Muscle of arm (tissue), 12 donors: Measurements from ENCODE around the gene ADGRV1. TPM values are rescaled to one million over a fixed set of nuclear protein-coding genes. Genes with fewer than 3 reads are reported as not detected.
"Not testable (repeated sequence)": the region's sequence is repeated elsewhere in the genome, so short reads cannot be mapped to it uniquely, and the experiment has no call there.

ENCODE experiments used
- DNase-seq: peaks from one replicate; pipeline ENCODE4 v3.0.0-alpha.2; 2013
- polyA plus RNA-seq, 12 donors: library from polyadenylated mRNA; unstranded; fragments of 120-200 nt; gene quantifications; one replicate each; pipeline ENCODE4 v1.2.1, GENCODE V29; 2013; ENCODE audit not compliant: insufficient read length in 12 of 12

ADGRV1 gene
- polyA plus RNA-seq, 12 donors, result 0.84 to 4.3 (median 1.3) TPM; not detected in 2

DNA sequence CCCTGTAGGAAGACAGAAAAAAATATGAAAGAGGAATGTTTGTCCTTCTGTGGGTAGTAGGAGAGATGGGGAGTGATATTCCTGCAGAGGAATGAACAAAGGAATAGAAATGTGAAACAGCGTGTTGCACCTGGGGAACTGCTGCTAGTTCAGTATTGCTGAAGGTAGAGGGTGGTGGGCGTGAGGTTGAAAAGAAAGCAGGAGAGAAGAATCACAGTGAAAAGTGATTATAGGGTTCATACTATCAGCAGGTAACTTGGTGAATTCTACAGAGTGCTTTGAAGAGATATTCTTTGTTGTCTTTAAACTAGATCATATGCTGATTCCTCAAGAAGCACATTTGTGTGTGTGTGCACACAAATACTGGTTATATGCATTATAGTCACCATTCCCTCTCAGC lies 95.6 kb downstream of the ADGRV1 start:
- DNase-seq, result no peak

DNA sequence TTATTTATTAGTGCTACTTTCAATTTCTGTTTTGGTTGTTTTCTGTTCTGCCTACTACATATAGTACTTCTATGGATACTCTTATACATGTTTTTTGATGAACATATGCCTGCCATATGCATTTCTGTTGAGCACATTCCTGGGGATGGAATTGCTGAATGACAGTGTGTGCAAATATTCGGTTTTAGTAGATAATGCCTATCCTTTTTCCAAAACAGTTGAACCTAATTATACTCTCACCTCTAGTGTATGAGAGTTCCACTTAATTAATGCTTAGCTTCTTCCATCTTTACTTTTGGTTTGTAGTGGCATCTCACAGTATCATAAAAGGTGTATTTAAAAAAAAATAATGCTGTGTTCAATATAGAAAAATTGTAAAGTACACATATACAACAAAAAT lies 96.8 kb downstream of the ADGRV1 start:
- no peak for DNase-seq

- no peak for DNase-seq
Observed at GRCh38 chr5:90657030-90657429, 98.4 kb downstream of the ADGRV1 start.

- no peak for DNase-seq
Observed at GRCh38 chr5:90657788-90658187, 99.2 kb downstream of the ADGRV1 start.

DNA sequence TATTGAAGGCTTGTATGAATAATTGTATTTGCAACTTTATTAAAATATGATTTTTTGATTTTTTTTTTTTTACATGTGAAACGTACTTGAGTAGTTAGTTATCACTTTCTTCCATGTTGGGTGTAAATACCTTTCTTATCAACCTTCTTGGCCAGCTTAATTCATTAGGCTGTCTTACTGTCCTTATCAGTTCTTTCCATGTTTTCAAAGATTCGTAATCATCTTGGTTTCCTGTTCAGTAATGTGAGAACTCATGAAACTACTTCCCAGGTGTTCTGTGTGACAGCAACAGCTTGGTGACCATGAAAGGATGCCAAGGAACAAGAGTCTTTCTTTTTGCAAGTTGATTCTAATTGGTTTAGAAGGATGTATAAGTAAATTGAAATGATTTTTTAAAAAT lies 100.0 kb downstream of the ADGRV1 start:
- DNase-seq, result no peak

- not testable (repeated sequence) for DNase-seq
Observed at GRCh38 chr5:90668079-90668565, 109.5 kb downstream of the ADGRV1 start.

- no peak for DNase-seq
Observed at GRCh38 chr5:90675222-90675621, 116.6 kb downstream of the ADGRV1 start.

DNA sequence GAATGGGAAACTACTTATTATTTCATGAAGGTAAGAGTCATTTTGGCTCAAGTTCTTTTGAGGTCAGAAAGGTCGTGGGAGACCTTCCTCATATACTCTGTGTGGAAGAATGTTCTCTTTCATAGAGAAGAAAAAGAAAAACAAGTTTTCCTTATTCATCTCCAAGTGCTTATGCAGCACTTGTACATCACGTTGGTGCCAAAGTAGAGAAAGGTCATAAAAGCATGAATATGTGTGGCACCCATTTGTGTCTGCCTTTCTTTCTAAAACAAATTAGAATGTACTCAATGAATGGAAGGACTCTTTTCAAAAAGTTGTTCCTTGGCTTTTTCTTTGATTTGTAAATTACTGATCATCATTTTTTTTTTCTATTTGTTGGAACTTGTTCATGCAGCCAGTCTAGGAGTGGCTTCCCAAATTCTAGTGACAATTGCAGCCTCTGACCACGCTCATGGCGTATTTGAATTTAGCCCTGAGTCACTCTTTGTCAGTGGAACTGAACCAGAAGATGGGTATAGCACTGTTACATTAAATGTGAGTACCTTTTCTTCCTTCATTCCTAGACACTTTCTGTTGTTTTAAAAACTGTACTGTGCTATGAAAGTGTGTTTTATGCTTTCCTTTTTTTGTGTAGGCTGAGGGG lies 122.4 kb downstream of the ADGRV1 start:
- DNase-seq, result no peak

- no peak for DNase-seq
Observed at GRCh38 chr5:90682278-90682677, 123.7 kb downstream of the ADGRV1 start.

GRCh38 chr5:90685425-90686022 lies 126.9 kb downstream of the ADGRV1 start:
- DNase-seq, result no peak

DNA sequence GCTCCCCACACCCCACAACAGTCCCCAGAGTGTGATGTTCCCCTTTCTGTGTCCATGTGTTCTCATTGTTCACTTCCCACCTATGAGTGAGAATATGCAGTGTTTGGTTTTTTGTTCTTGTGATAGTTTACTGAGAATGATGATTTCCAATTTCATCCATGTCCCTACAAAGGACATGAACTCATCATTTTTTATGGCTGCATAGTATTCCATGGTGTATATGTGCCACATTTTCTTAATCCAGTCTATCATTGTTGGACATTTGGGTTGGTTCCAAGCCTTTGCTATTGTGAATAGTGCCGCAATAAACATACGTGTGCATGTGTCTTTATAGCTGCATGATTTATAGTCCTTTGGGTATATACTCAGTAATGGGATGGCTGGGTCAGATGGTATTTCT lies 127.8 kb downstream of the ADGRV1 start:
- not testable (repeated sequence) for DNase-seq

DNA sequence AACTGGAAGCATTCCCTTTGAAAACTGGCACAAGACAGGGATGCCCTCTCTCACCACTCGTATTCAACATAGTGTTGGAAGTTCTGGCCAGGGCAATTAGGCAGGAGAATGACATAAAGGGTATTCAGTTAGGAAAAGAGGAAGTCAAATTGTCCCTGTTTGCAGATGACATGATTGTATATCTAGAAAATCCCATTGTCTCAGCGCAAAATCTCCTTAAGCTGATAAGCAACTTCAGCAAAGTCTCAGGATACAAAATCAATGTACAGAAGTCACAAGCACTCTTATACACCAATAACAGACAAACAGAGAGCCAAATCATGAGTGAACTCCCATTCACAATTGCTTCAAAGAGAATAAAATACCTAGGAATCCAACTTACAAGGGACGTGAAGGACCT lies 128.9 kb downstream of the ADGRV1 start:
- DNase-seq, result not testable (repeated sequence)

DNA sequence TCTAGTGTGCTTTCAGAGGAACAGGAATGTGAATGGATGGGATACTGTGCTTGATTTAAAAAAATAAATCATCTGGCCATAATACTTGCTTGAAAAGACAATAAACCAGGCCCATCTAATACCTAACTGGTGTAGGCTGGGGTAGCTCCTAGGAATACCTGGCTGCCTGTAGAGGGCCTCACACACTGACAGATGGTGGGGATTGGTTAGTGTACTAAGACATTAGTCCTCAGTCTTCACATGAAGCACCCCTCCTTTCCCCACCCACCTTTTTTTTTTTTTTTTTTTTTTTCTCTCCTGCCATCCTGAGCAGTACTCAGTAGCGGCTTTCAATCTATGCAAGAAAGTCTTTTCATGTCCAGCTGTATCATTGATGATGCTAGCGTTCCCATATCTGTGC lies 130.5 kb downstream of the ADGRV1 start:
- DNase-seq, result no peak

DNA sequence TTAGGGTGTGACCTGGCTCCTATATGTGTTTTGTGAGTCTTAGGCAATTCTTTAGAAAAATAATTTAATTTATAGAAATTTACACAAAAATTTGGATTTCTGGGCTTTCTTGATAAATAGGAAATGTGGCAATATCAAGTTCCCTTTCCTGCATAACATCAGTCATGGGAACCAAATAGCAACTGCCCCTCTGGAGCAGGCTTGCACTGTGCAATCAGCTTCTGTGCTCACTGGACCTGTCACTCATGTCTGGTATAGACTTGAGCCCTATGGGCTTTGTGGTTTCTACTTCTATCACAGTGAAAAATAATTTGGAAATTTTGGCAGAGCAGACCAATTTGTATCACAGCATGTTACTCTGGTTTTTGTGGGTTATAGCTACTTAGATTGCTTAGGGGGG lies 131.7 kb downstream of the ADGRV1 start:
- DNase-seq, result no peak

DNA sequence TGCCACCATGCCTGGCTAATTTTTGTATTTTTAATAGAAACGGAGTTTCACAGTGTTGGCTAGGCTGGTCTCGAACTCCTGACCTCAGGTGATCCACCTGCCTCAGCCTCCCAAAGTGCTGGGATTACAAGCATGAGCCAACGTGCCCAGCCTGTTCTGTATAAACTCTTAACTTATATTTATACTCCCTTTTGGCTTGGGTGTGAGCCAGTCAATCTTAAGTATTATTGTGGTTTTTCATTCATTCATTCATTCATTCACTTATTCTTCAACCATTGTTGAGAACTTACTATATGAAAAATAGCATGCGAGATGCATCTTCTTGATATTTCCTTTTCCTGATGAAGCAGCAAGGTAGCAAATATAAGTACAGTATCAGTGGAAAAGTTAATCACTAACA lies 132.9 kb downstream of the ADGRV1 start:
- no peak for DNase-seq

GRCh38 chr5:90696153-90696552 lies 137.6 kb downstream of the ADGRV1 start:
- no peak for DNase-seq

DNA sequence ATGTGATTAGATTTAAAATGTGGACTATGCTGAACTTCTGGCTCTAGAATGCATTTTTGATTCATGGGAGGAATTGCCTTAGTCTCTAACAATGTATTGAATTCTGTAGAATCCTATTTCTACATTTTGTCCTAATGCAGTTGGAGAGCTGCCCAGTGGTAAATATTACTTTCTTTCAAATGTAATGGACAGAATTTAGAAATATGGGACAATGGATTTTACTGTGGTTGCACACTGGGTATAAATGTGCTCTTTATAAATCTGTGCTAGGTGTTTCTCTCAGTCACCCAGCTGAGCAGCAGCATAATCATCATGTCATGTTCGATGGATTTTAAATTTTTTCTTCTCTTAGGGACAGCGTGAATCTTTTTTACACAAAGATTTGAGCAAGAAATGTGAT lies 141.7 kb downstream of the ADGRV1 start:
- DNase-seq, result no peak

- no peak for DNase-seq
Observed at GRCh38 chr5:90703932-90704331, 145.3 kb downstream of the ADGRV1 start.

- DNase-seq, result no peak
Observed at GRCh38 chr5:90707698-90708097, 149.1 kb downstream of the ADGRV1 start.

- peak; percentile 25 for DNase-seq
Observed at GRCh38 chr5:90709323-90710155, 150.9 kb downstream of the ADGRV1 start.

DNA sequence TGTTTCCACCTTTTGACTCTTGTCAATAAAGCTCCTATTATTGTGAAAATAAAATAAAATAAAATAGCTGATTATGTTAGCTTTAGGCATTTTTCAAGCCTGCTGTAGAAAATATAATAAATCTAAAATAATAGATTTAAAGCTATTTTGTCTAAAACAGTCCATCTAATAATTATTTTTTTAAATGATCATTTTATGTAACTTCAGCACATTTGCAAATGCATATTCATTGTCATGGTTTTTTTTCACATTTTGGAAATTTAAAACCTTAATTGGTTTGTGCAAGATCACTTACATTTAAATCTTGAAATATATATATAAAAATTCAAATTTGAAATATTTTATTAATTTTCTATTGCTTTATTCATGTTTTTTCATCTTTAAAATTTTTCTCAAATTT lies 159.8 kb downstream of the ADGRV1 start:
- no peak for DNase-seq

DNA sequence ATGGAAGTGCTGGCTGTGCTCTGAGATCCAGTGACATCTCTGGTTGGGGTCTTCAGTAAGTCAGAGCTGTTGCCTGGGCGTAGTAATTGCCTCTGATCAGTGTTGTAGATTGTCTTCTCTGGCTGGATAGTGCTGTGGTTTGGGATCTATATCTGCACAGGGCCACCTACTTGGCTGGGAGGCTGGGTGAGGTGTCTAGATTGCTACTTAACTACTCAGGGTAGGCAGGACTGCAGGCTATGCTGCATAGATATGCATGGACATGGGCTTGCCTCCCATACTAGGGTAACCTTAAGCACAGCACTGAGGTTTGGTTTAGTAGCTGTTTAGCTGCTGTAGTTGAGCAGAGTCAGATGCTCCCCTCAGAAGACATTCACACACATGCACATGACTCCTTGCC lies 181.0 kb downstream of the ADGRV1 start:
- DNase-seq, result no peak

GRCh38 chr5:90740244-90740799 lies 181.7 kb downstream of the ADGRV1 start:
- no peak for DNase-seq
